GM23338 (cell line): ENCODE measurements around the gene TYMP. TPM values are rescaled to one million over a fixed set of nuclear protein-coding genes. Genes with fewer than 3 reads are reported as not detected.

Experiments used
- ATAC-seq: fragments of 200-7000 bp; cut with Tn5 transposase; 3 replicates; pipeline ENCODE4 v1.9.1; 2020
- DNase-seq: peaks from one replicate; pipeline ENCODE4 v3.0.0-alpha.2; 2015; ENCODE audit warnings: low spot score
- H2AFZ ChIP-seq: fragments of 200-600 bp; sonication (generic); 2 replicates; pipeline ENCODE4 v1.8.0; 2016; ENCODE audit warnings: antibody characterized with exemption, mild to moderate bottlenecking, moderate library complexity
- H3F3A ChIP-seq: fragments of 200-600 bp; sonication (generic); replicated peaks from 2 replicates; pipeline ENCODE4 v1.8.0; 2017; ENCODE audit warnings: antibody characterized with exemption, mixed run types, low read depth
- H3K27ac ChIP-seq: fragments of 200-600 bp; sonication (generic); 2 replicates; pipeline ENCODE4 v1.6.1; 2016; ENCODE audit warnings: low read depth
- H3K27me3 ChIP-seq: fragments of 200-600 bp; sonication (generic); 2 replicates; pipeline ENCODE4 v1.8.0; 2016; ENCODE audit warnings: mild to moderate bottlenecking, mixed run types, moderate library complexity; ENCODE audit not compliant: insufficient read depth
- H3K36me3 ChIP-seq: fragments of 200-600 bp; sonication (generic); 2 replicates; pipeline ENCODE4 v1.8.0; 2016; ENCODE audit warnings: mild to moderate bottlenecking; ENCODE audit not compliant: insufficient read depth
- H3K4me1 ChIP-seq: fragments of 200-600 bp; sonication (generic); 2 replicates; pipeline ENCODE4 v1.8.0; 2016; ENCODE audit warnings: mild to moderate bottlenecking, moderate library complexity; ENCODE audit not compliant: insufficient read depth
- H3K4me2 ChIP-seq: fragments of 200-600 bp; sonication (generic); 2 replicates; pipeline ENCODE4 v1.7.1; 2017; ENCODE audit warnings: mixed run types
- H3K4me3 ChIP-seq: fragments of 200-600 bp; sonication (generic); 2 replicates; pipeline ENCODE4 v1.6.1; 2016; ENCODE audit warnings: mixed run types
- H3K79me2 ChIP-seq: fragments of 200-600 bp; sonication (generic); replicated peaks from 2 replicates; pipeline ENCODE4 v1.8.0; 2017; ENCODE audit warnings: mild to moderate bottlenecking; ENCODE audit not compliant: insufficient read depth
- H3K9me2 ChIP-seq: fragments of 200-600 bp; sonication (generic); 2 replicates; pipeline ENCODE4 v1.8.0; 2017; ENCODE audit not compliant: insufficient read depth
- H4K20me1 ChIP-seq: fragments of 200-600 bp; sonication (generic); replicated peaks from 2 replicates; pipeline ENCODE4 v1.8.0; 2017; ENCODE audit warnings: mild to moderate bottlenecking; ENCODE audit not compliant: insufficient read depth
- H3K27ac Mint-ChIP-seq: 2 replicates; pipeline ENCODE4 v1.8.0; 2020; ENCODE audit warnings: inconsistent platforms, mild to moderate bottlenecking, moderate library complexity, mixed read lengths
- H3K27me3 Mint-ChIP-seq: 3 replicates; pipeline ENCODE4 v1.8.0; 2022; ENCODE audit warnings: low read depth, mild to moderate bottlenecking, moderate library complexity, mixed read lengths, inconsistent platforms; ENCODE audit not compliant: insufficient read depth, poor library complexity
- H3K36me3 Mint-ChIP-seq: 3 replicates; pipeline ENCODE4 v1.8.0; 2021; ENCODE audit warnings: low read depth, mild to moderate bottlenecking, inconsistent platforms, moderate library complexity, mixed read lengths
- H3K4me1 Mint-ChIP-seq: 3 replicates; pipeline ENCODE4 v1.8.0; 2020; ENCODE audit warnings: mild to moderate bottlenecking, inconsistent platforms, mixed read lengths
- H3K4me3 Mint-ChIP-seq: 3 replicates; pipeline ENCODE4 v1.8.0; 2021; ENCODE audit warnings: moderate library complexity, mild to moderate bottlenecking, inconsistent platforms, mixed read lengths
- H3K9me3 Mint-ChIP-seq: 3 replicates; pipeline ENCODE4 v1.8.0; 2020; ENCODE audit warnings: moderate library complexity, mild to moderate bottlenecking, inconsistent platforms, mixed read lengths
- CREB1 ChIP-seq: fragments of 250-450 bp; sonication (Bioruptor Pico); IDR thresholded peaks from 2 replicates; pipeline ENCODE4 v1.5.0; 2020; ENCODE audit warnings: low read depth, mild to moderate bottlenecking, moderate library complexity
- CTCF ChIP-seq, 2 experiments: fragments of 200-600 bp in 1 of 2; sonication (generic) in 1 of 2; conservative IDR thresholded peaks; 2 replicates each; pipeline versions ENCODE4 v1.5.1 to v1.6.1; 2016 to 2017; ENCODE audit warnings: antibody characterized with exemption in 2 of 2, low read depth in 2 of 2, mild to moderate bottlenecking in 2 of 2, moderate library complexity in 1 of 2
- ETS1 ChIP-seq: IDR thresholded peaks from 2 replicates; pipeline ENCODE4 v1.6.1; 2016; ENCODE audit warnings: antibody characterized with exemption
- EZH2 ChIP-seq: fragments of 200-600 bp; sonication (generic); IDR thresholded peaks from one replicate; pipeline ENCODE4 v1.8.0; 2017; ENCODE audit warnings: antibody characterized with exemption, mild to moderate bottlenecking, low read depth; ENCODE audit not compliant: unreplicated experiment
- EZH2phosphoT487 ChIP-seq: fragments of 200-600 bp; sonication (generic); IDR thresholded peaks from one replicate; pipeline ENCODE4 v1.8.1; 2018; ENCODE audit warnings: antibody characterized with exemption; ENCODE audit not compliant: unreplicated experiment
- JUNB ChIP-seq: IDR thresholded peaks from one replicate; pipeline ENCODE4 v1.6.1; 2016; ENCODE audit warnings: antibody characterized with exemption; ENCODE audit not compliant: unreplicated experiment
- NANOG ChIP-seq: IDR thresholded peaks from 2 replicates; pipeline ENCODE4 v1.6.1; 2016; ENCODE audit warnings: antibody characterized with exemption, borderline replicate concordance
- POLR2AphosphoS5 ChIP-seq: IDR thresholded peaks from 2 replicates; pipeline ENCODE4 v1.6.1; 2016; ENCODE audit warnings: antibody characterized with exemption, low read depth
- REST ChIP-seq: IDR thresholded peaks from one replicate; pipeline ENCODE4 v1.6.1; 2018; ENCODE audit warnings: antibody characterized with exemption; ENCODE audit not compliant: unreplicated experiment
- STAT1 ChIP-seq: IDR thresholded peaks from one replicate; pipeline ENCODE4 v1.6.1; 2016; ENCODE audit warnings: antibody characterized with exemption; ENCODE audit not compliant: unreplicated experiment
- ZNF114 ChIP-seq: fragments of 250-450 bp; sonication (Bioruptor Pico); IDR thresholded peaks from 2 replicates; pipeline ENCODE4 v1.5.0; 2020; ENCODE audit warnings: mild to moderate bottlenecking, moderate library complexity
- ZNF331 ChIP-seq: fragments of 250-450 bp; sonication (Bioruptor Pico); IDR thresholded peaks from 2 replicates; pipeline ENCODE4 v1.5.0; 2020; ENCODE audit warnings: low read depth, mild to moderate bottlenecking, moderate library complexity
- polyA plus RNA-seq: library from polyadenylated mRNA; unstranded; fragments of >200 nt; fragmentation: Nextera tagmentation; extraction: Ambion mirVana; gene quantifications from 2 replicates; pipeline ENCODE4 v1.2.1, GENCODE V29; 2016
- total RNA-seq: library from RNA; depleted of rRNA; stranded (reverse); fragments of >200 nt; shearing (Covaris generic); gene quantifications from 2 replicates; pipeline ENCODE4 v1.2.3, GENCODE V29; 2014

The TYMP gene
- total and polyA plus RNA-seq, 2 experiments from 2014 or later = 0.28 to 1.8 TPM

- TF ChIP-seq CTCF (conservative IDR thresholded peaks at IDR 0.05; ENCODE audit: low read depth in 2 of 2) = no peak
- no peak for TF ChIP-seq POLR2AphosphoS5
- no peak for TF ChIP-seq REST
- TF ChIP-seq ZNF331 (CRISPR knock-in tag) = no peak
- no peak for TF ChIP-seq NANOG
- no peak for TF ChIP-seq STAT1
- no peak for TF ChIP-seq ZNF114 (CRISPR knock-in tag)
Measured at GRCh38 chr22:50506611-50507420, 23.0 kb downstream of the TYMP start (continued).

GRCh38 chr22:50505776-50506610 lies 23.8 kb downstream of the TYMP start:
- no peak overlapping the region for H3K27ac Mint-ChIP-seq
- Histone ChIP-seq H3K4me3 (no peak overlapping the region), H3K4me1 (peaks cover 7% of the 10 kb centered on the region), H3K9me2 (no peaks in the 10 kb centered on the region), H3F3A (0 out of 2 replicates have a peak, but pooled peaks cover 6% of the 10 kb centered on the region), H3K27ac (no peak overlapping the region), H3K79me2 (peaks cover 26% of the 10 kb centered on the region), H2AFZ (no peak overlapping the region), H3K36me3 (no peaks in the 10 kb centered on the region), H3K4me2 (no peak overlapping the region), H3K27me3 (no peaks in the 10 kb centered on the region), H4K20me1 (peaks cover 19% of the 10 kb centered on the region)
- H3K27me3 Mint-ChIP-seq = peaks cover 9% of the 10 kb centered on the region
- peak overlapping the region; percentile 93; the same call in 2 of the 3 replicates for H3K4me3 Mint-ChIP-seq
- H3K36me3 Mint-ChIP-seq = no peaks in the 10 kb centered on the region; the same call in 2 of the 3 replicates
- peaks cover 10% of the 10 kb centered on the region for H3K4me1 Mint-ChIP-seq
- H3K9me3 Mint-ChIP-seq = no peaks in the 10 kb centered on the region
- no peak for TF ChIP-seq CREB1 (CRISPR knock-in tag)
- no peak for TF ChIP-seq NANOG
- no peak for TF ChIP-seq JUNB
- TF ChIP-seq CTCF (conservative IDR thresholded peaks at IDR 0.05; ENCODE audit: low read depth in 2 of 2) = no peak
- TF ChIP-seq EZH2 = no peak
- TF ChIP-seq ZNF331 (CRISPR knock-in tag) = no peak
- no peak for TF ChIP-seq ZNF114 (CRISPR knock-in tag)
- TF ChIP-seq ETS1 = no peak
- no peak for TF ChIP-seq STAT1
- TF ChIP-seq EZH2phosphoT487 = no peak
- no peak for TF ChIP-seq REST
- DNase-seq = no peak
- no peak for ATAC-seq
